GM12874 (cell line): ENCODE data around the gene PDLIM7.
A peak's percentile ranks its signal among the peaks of the same experiment; 100 is the strongest.

Experiments
- CTCF ChIP-seq: IDR thresholded peaks from 2 replicates; pipeline ENCODE4 v1.5.1; 2011; ENCODE audit warnings: low read depth, mild to moderate bottlenecking, control low read depth, low read length, moderate library complexity; ENCODE audit not compliant: insufficient read depth

The PDLIM7 gene

GRCh38 chr5:177508221-177508611 lies 10.8 kb upstream of the PDLIM7 start:
- TF ChIP-seq CTCF = no peak

DNA sequence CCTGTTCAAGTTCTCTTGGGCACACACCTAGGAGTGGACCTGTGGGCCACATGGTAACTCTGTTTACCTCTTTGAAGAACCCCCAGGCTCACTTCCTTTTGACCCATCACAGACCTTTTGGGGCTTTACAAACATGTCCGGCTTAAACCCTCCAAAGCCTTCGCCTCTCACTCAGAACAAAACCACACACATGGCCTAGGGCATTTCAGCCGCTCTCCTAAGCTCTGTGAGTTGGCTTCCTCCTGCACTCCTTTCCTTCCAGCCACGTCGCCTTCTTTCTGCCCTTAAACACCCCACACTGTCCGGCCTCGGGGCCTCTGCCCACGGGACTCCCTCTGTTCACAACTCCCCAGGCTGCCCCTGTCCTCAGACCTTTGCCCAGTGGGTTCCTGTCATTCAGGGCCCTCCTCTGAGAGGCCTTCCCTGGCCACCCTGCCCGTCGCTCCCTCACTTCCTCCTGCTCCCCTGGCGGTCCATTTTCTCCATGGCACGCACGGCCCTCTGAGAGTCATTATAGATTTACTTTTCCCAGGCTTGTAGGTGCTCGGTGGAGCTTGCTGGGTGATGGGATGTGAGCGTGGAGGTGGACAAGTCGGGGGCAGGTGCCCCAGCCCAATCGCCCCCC lies 10.3 kb upstream of the PDLIM7 start:
- peak; percentile 29; the same call in 1 of the 2 replicates for TF ChIP-seq CTCF

GRCh38 chr5:177507165-177507564 lies 9.8 kb upstream of the PDLIM7 start:
- peak; percentile 32; the same call in 1 of the 2 replicates for TF ChIP-seq CTCF

DNA sequence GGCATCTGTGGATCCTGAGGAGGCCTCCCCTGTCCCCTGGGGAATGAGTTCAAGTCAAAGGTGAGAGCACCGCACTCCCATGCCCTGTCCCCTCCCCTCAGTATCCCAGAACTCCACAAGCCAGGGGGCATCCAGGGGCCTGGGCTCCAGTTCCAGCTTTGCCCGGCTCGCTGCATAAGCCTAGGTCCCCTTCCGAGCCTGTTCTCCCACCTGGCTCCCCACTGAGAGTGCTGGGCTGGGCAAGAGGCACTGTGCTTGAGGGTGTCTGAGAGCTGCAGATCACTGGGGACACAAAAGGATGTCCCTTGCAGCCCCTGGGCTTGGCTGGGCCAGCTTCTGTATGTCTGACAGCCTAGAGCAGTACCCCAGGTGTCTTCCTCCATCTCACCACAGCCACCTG lies 7.7 kb upstream of the PDLIM7 start:
- TF ChIP-seq CTCF = no peak

GRCh38 chr5:177504086-177505056 lies 7.0 kb upstream of the PDLIM7 start:
- no peak for TF ChIP-seq CTCF

DNA sequence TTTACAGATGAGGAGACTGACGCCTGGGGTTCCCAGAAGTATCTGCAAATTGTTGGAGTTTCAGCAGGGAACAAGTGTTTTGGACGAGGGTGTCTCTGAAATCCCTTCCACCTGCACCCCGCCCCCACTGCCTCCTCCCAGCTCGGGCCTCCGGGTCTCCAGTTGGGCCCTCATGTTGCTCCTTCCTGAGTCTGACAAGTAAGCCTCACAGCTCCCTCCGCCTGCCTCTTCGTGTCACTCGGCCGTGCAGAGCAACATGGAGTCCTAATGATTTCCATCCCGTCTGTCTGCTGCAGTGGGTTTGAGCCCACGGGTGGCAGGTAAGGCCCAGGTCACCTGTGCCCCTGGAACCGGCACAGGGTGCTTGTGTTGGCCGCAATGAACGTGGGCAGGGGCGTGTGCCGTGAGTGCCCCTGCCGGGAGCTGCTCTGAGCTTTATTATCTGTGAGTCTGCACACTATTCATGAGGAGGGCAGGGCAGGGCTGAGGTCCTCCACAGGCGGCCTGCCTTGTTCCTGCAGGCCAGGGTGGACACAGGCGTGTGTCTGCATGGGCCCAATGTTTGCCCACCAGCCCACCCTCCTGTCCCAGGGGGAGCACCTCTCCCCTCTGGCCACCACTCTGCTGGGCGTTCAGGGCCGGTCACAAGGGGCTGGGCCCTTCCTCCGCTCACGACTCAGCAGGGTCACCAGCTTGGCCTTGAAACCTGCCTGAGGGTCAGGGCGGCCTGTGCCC lies 6.1 kb upstream of the PDLIM7 start:
- TF ChIP-seq CTCF = no peak

DNA sequence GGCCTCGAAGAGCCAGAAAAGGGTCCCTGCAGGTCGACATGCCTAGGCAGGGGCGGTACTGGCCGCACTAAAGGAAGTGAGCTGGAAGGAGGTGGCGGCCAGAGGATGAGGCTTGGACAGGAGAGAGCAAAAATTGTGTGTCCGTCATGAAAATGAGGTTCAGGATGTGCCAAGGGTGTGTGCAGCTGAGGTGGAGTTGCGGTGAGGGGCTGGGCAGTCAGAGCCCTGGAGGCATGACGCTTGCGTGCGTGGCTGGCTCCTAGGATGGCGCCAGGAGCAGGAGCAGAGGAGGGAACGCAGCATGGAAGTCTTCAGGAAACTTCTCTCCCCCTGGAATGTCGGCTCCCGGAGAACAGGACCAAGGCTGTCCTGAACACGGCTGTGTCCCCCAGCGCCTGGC lies 5.5 kb upstream of the PDLIM7 start:
- no peak for TF ChIP-seq CTCF
